ENCODE results near the gene SEMA5B. TPM values are rescaled to one million over a fixed set of nuclear protein-coding genes. Genes with fewer than 3 reads are reported as not detected.

SEMA5B gene
- total RNA-seq, 2 experiments from 2014 or later: not detected

DNA sequence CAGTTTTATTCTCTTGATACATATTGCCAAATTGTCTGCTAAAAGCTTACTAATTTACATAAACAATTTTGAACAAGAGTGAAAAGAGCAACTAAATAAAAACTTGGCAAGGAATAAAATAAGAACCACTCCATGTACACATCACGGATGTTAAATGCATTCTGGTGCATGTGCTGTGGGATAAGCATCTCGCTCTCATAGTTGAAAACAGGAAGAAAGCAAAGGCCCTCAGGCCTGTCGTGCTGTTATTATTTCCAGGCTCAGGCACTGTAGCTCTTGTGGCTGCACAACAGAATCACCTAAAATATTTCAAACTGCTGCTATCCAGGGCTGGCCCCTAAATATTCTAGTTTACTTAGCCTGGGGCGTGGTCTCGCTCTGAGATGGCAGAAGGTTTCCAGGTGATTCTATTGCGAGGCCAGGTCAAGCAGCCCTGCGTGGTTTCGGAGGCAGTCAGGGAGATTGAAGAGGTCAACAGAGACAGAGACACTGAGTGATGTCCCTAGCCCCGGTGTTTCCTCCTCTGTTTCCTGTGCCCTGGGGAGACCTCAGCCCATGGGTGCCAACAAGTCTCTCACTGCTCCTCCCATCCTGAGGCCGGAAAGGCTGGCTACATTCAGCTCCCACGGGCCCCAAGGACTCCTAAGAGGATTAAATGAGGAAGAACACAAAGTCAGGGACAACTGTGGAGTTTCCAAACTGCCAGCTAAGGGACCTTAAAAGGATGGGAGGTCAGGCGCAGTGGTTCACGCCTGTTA, 21.1 kb upstream of the SEMA5B start:
- no peak overlapping the region for H3K4me3 Mint-ChIP-seq
- CTCF ChIA-PET: interaction anchor here (0.6 to 1.4 kb wide), 2 partner anchors 17 to 19 kb away, joined by 3 to 4 read pairs; no protein-coding TSS in a partner anchor
- H3K27ac Mint-ChIP-seq: no peak overlapping the region
- ATAC-seq (no peak), DNase-seq (no peak)
- H3K4me1 Mint-ChIP-seq: no peaks in the 10 kb centered on the region
- H3K36me3 Mint-ChIP-seq: no peaks in the 10 kb centered on the region
- peaks cover 33% of the 10 kb centered on the region for H3K27me3 Mint-ChIP-seq
- no peaks in the 10 kb centered on the region for H3K9me3 Mint-ChIP-seq (ENCODE audit: low read depth)

- DNase-seq (no peak), ATAC-seq (no peak)
- Mint-ChIP-seq H3K4me1 (no peaks in the 10 kb centered on the region), H3K9me3 (ENCODE audit: low read depth) (no peaks in the 10 kb centered on the region), H3K27me3 (peaks cover 43% of the 10 kb centered on the region), H3K36me3 (no peaks in the 10 kb centered on the region), H3K27ac (no peak overlapping the region), H3K4me3 (no peak overlapping the region)
- CTCF ChIA-PET: no interaction called here
These were observed 19.4 kb upstream of the SEMA5B start for GRCh38 chr3:123047062-123047319.

GRCh38 chr3:123046262-123047061, 18.9 kb upstream of the SEMA5B start:
- DNase-seq (no peak), ATAC-seq (no peak)
- H3K36me3 Mint-ChIP-seq: no peaks in the 10 kb centered on the region
- no peaks in the 10 kb centered on the region for H3K9me3 Mint-ChIP-seq (ENCODE audit: low read depth)
- no peak overlapping the region for H3K27ac Mint-ChIP-seq
- H3K4me1 Mint-ChIP-seq: no peaks in the 10 kb centered on the region
- H3K27me3 Mint-ChIP-seq: peaks cover 46% of the 10 kb centered on the region
- H3K4me3 Mint-ChIP-seq: no peak overlapping the region
- CTCF ChIA-PET: no interaction called here

- Mint-ChIP-seq H3K36me3 (no peaks in the 10 kb centered on the region), H3K27ac (no peak overlapping the region), H3K27me3 (peaks cover 50% of the 10 kb centered on the region), H3K4me3 (no peak overlapping the region), H3K4me1 (no peaks in the 10 kb centered on the region), H3K9me3 (ENCODE audit: low read depth) (no peaks in the 10 kb centered on the region)
- ATAC-seq (no peak), DNase-seq (no peak)
- CTCF ChIA-PET: interaction anchor here (1.0 kb wide), 2 partner anchors 12 to 15 kb away, joined by 3 to 4 read pairs; no protein-coding TSS in a partner anchor
These were observed 17.6 kb upstream of the SEMA5B start for GRCh38 chr3:123044981-123045763.

GRCh38 chr3:123042413-123042812, 14.8 kb upstream of the SEMA5B start:
- H3K4me3 Mint-ChIP-seq: no peak overlapping the region
- ATAC-seq (no peak), DNase-seq (no peak)
- no peaks in the 10 kb centered on the region for H3K9me3 Mint-ChIP-seq (ENCODE audit: low read depth)
- H3K27me3 Mint-ChIP-seq: peaks cover 64% of the 10 kb centered on the region
- H3K4me1 Mint-ChIP-seq: no peaks in the 10 kb centered on the region
- H3K36me3 Mint-ChIP-seq: no peaks in the 10 kb centered on the region
- H3K27ac Mint-ChIP-seq: no peak overlapping the region
- CTCF ChIA-PET: no interaction called here

DNA sequence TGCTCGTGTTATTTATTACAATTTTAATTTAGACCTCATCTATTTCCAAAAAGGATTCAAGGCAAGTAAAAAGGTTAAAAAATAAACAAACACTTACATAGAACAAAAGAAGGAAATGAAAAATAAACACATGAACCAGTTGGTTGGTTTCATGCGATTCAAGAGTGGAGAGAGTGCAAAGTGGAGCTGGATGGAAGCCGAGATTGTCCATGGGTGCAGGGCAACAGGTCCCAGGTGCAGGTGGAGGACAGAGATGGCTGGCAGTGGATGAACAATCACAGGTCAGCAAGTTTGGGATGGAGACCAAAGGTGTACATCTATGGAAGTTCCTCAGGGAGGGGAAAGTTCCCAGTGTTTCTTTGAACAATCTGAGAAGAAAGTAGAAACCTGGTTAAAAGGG, 11.6 kb upstream of the SEMA5B start:
- Mint-ChIP-seq H3K9me3 (ENCODE audit: low read depth) (no peaks in the 10 kb centered on the region), H3K4me3 (no peak overlapping the region), H3K27ac (no peak overlapping the region), H3K4me1 (no peaks in the 10 kb centered on the region), H3K36me3 (no peaks in the 10 kb centered on the region), H3K27me3 (peaks cover 76% of the 10 kb centered on the region)
- ATAC-seq (no peak), DNase-seq (no peak)
- CTCF ChIA-PET: no interaction called here

- H3K4me3 Mint-ChIP-seq: no peak overlapping the region
- DNase-seq: no peak
- no peaks in the 10 kb centered on the region for H3K36me3 Mint-ChIP-seq
- no peak overlapping the region for H3K27ac Mint-ChIP-seq
- CTCF ChIA-PET: no interaction called here
- H3K9me3 Mint-ChIP-seq (ENCODE audit: low read depth): no peaks in the 10 kb centered on the region
- ATAC-seq: no peak
- no peaks in the 10 kb centered on the region for H3K4me1 Mint-ChIP-seq
- peaks cover 75% of the 10 kb centered on the region for H3K27me3 Mint-ChIP-seq
These were observed 11.2 kb upstream of the SEMA5B start for GRCh38 chr3:123038751-123039150.

DNA sequence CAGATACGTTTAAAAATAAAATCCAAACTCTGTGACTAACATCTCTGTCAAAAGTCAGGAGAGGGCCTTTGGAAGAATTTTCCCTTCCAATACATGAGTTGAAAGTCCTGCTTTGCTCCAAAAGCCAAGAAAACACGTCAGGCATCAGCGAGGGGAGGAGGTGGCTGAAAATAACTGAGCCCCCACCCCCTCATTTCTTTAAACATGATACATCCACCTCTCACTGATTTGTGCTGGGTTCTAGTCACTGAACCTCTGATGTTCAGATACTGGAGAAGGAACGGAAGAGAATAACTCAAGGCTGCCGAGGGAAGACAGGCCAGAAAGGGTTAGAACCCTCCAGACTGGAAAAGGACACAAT, 9.4 kb upstream of the SEMA5B start:
- no peak for ATAC-seq
- no peak overlapping the region for H3K27ac Mint-ChIP-seq
- no peak overlapping the region for H3K4me3 Mint-ChIP-seq
- no peaks in the 10 kb centered on the region for H3K4me1 Mint-ChIP-seq
- DNase-seq: no peak
- H3K9me3 Mint-ChIP-seq (ENCODE audit: low read depth): no peaks in the 10 kb centered on the region
- CTCF ChIA-PET: no interaction called here
- peaks cover 69% of the 10 kb centered on the region for H3K27me3 Mint-ChIP-seq
- no peaks in the 10 kb centered on the region for H3K36me3 Mint-ChIP-seq

DNA sequence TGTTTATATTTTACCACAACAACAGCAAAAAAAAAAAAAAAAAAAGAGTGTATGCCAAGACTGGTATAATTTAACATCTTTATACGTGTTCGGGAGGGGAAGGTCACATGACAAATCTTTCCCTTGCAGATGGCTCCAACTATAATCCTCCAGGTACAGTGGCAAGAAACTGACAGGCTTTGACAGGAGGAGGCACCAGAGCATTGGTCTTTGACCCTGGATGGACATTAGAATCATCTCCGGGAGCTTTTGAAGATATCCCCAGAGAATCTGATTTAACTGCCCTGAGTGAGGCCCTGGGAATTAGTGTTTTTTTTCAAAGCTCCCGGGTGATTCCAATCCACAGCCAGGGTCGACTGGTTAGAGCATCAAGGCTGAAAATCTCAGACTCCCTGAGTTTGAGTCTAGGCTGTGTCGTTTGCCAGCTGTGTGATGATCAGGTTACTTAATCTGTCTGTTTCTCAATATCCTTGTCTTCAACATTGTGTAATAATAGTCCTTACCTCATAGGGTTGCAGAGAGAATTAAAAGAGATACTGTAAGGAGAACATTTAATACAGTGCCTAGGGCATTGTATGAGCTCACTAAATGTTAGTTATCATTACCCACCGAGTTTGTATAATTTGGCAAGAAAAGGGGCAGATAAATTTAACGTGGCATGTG, 8.9 kb upstream of the SEMA5B start:
- no peak for DNase-seq
- H3K4me1 Mint-ChIP-seq: no peaks in the 10 kb centered on the region
- CTCF ChIA-PET: no interaction called here
- no peaks in the 10 kb centered on the region for H3K9me3 Mint-ChIP-seq (ENCODE audit: low read depth)
- H3K36me3 Mint-ChIP-seq: no peaks in the 10 kb centered on the region
- H3K4me3 Mint-ChIP-seq: no peak overlapping the region
- ATAC-seq: no peak
- no peak overlapping the region for H3K27ac Mint-ChIP-seq
- peaks cover 64% of the 10 kb centered on the region for H3K27me3 Mint-ChIP-seq

GRCh38 chr3:123034996-123035395, 7.4 kb upstream of the SEMA5B start:
- no peak overlapping the region for H3K4me3 Mint-ChIP-seq

DNA sequence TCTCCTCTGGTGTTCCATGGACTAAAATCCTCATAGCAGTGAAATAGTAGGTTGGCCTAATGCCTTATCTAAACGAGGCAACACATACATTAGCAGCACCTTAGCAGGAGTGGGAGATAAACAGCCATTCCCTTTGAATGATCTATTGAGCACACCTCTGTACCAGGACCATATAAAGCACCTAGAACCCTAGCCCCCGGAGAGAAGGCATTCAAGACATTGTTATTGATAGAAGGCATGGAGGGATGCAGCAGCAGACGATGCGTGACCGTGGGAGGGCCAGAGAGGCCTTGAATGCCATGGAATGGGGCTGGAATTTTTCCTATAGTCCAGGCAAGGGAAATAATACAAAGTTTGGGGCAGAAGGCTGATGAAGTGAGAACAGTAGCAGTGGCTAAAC, 6.6 kb upstream of the SEMA5B start:
- DNase-seq (no peak), ATAC-seq (no peak)
- H3K4me1 Mint-ChIP-seq: no peaks in the 10 kb centered on the region
- H3K27me3 Mint-ChIP-seq: peaks cover 50% of the 10 kb centered on the region
- no peaks in the 10 kb centered on the region for H3K36me3 Mint-ChIP-seq
- H3K4me3 Mint-ChIP-seq: no peak overlapping the region
- H3K27ac Mint-ChIP-seq: no peak overlapping the region
- no peaks in the 10 kb centered on the region for H3K9me3 Mint-ChIP-seq (ENCODE audit: low read depth)
- CTCF ChIA-PET: no interaction called here

More at GRCh38 chr3:123034996-123035395, 7.4 kb upstream of the SEMA5B start:
- ATAC-seq (no peak), DNase-seq (no peak)
- Mint-ChIP-seq H3K4me1 (no peaks in the 10 kb centered on the region), H3K27me3 (peaks cover 55% of the 10 kb centered on the region), H3K9me3 (ENCODE audit: low read depth) (no peaks in the 10 kb centered on the region), H3K27ac (no peak overlapping the region), H3K36me3 (no peaks in the 10 kb centered on the region)
- CTCF ChIA-PET: no interaction called here

DNA sequence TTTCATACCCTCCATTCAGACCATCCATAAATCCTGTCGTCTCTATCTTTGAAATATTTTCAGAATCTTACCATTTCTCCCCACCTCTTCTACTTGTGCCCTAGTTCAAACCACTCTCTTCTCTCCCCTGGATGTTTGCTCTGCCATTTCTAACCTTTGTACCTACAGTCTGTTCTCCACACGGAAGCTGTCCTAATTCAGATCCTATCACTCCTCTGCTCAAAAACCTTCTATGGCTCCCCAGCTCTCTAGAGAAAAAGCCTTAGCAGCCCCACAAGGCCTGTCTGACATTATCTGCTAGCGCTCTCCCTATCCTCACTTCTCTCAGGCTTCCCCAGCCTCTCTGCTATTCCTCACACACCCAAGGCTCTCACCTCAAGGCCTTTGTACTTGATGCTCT, 4.5 kb upstream of the SEMA5B start:
- Mint-ChIP-seq H3K36me3 (no peaks in the 10 kb centered on the region), H3K9me3 (ENCODE audit: low read depth) (no peaks in the 10 kb centered on the region), H3K27ac (no peak overlapping the region), H3K27me3 (peaks cover 32% of the 10 kb centered on the region), H3K4me1 (peaks cover 7% of the 10 kb centered on the region), H3K4me3 (no peak overlapping the region)
- CTCF ChIA-PET: interaction anchor here (1.1 to 5.7 kb wide), 4 partner anchors 89 to 1485 kb away, joined by 3 to 55 read pairs (median 4); no protein-coding TSS in a partner anchor
- ATAC-seq: no peak
- DNase-seq: no peak

GRCh38 chr3:123031051-123031450, 3.5 kb upstream of the SEMA5B start:
- Mint-ChIP-seq H3K27ac (no peak overlapping the region), H3K27me3 (peaks cover 34% of the 10 kb centered on the region), H3K4me1 (peaks cover 12% of the 10 kb centered on the region), H3K36me3 (no peaks in the 10 kb centered on the region), H3K4me3 (no peak overlapping the region), H3K9me3 (ENCODE audit: low read depth) (no peaks in the 10 kb centered on the region)
- CTCF ChIA-PET: interaction anchor here (0.6 to 5.7 kb wide), 3 partner anchors 17 to 276 kb away, joined by 3 to 55 read pairs (median 5); no protein-coding TSS in a partner anchor
- DNase-seq: no peak
- no peak for ATAC-seq
